IMR-90 (cell line): Measurements from ENCODE around the gene UBE2QL1. TPM values are rescaled to one million over a fixed set of nuclear protein-coding genes. Genes with fewer than 3 reads are reported as not detected.

Source experiments
- ATAC-seq: fragments of 200-7000 bp; cut with Tn5 transposase; 2 replicates; pipeline ENCODE4 v1.9.1; 2020; ENCODE audit warnings: low read depth, mild to moderate bottlenecking, moderate library complexity
- BruUV-seq: library from RNA; stranded (reverse); fragments of 400-500 nt; replicated peaks from 2 replicates; lab custom pipeline; 2021; lab: Mats Ljungman, UMichigan
- CTCF ChIA-PET: fragments of 300-600 bp; formaldehyde crosslinking; extraction: SDS; loops from one replicate; lab custom pipeline; 2021; ENCODE audit warnings: antibody characterized with exemption; lab: Yijun Ruan, JAX
- POLR2A ChIA-PET: fragments of 300-600 bp; sonication (Branson Sonifier 250); formaldehyde crosslinking; loops from one replicate; lab custom pipeline; 2022; ENCODE audit warnings: antibody characterized with exemption; ENCODE audit not compliant: unreplicated experiment; lab: Charles Lee
- DNase-seq: peaks from one replicate; pipeline ENCODE4 v3.0.0; 2013
- H2AFZ ChIP-seq: replicated peaks from 2 replicates; pipeline ENCODE3; 2013; ENCODE audit warnings: low read length, mild to moderate bottlenecking; ENCODE audit not compliant: poor library complexity
- H2AK5ac ChIP-seq: 2 replicates; pipeline ENCODE4 v1.6.1; 2013; ENCODE audit warnings: low read depth, low read length, inconsistent platforms
- H2AK9ac ChIP-seq: replicated peaks from 2 replicates; pipeline ENCODE3; 2013; ENCODE audit warnings: mild to moderate bottlenecking, low read depth, low read length, moderate library complexity; ENCODE audit not compliant: poor library complexity
- H2BK120ac ChIP-seq: 2 replicates; pipeline ENCODE4 v1.6.1; 2013; ENCODE audit warnings: low read depth, low read length, inconsistent platforms
- H2BK15ac ChIP-seq: 3 replicates; pipeline ENCODE4 v1.6.1; 2013; ENCODE audit warnings: low read depth, low read length, inconsistent platforms
- H2BK20ac ChIP-seq: 2 replicates; pipeline ENCODE4 v1.6.1; 2013; ENCODE audit warnings: low read depth, mild to moderate bottlenecking, inconsistent platforms, low read length, moderate library complexity
- H2BK5ac ChIP-seq: 2 replicates; pipeline ENCODE4 v1.6.1; 2013; ENCODE audit warnings: mild to moderate bottlenecking, low read depth, low read length, inconsistent platforms; ENCODE audit not compliant: poor library complexity, severe bottlenecking
- H3K14ac ChIP-seq: replicated peaks from 2 replicates; pipeline ENCODE4 v1.6.1; 2013; ENCODE audit warnings: low read depth, low read length, inconsistent platforms
- H3K18ac ChIP-seq: 2 replicates; pipeline ENCODE4 v1.6.1; 2013; ENCODE audit warnings: low read depth, low read length, control low read depth
- H3K23ac ChIP-seq: 2 replicates; pipeline ENCODE4 v1.6.1; 2013; ENCODE audit warnings: low read depth, low read length, inconsistent platforms
- H3K27ac ChIP-seq: 2 replicates; pipeline ENCODE4 v1.5.1; 2013; ENCODE audit warnings: mild to moderate bottlenecking, control low read depth, low read length; ENCODE audit not compliant: insufficient read depth
- H3K27me3 ChIP-seq: 2 replicates; pipeline ENCODE4 v1.6.1; 2013; ENCODE audit warnings: low read length; ENCODE audit not compliant: control insufficient read depth, insufficient read depth
- H3K36me3 ChIP-seq: 2 replicates; pipeline ENCODE4 v1.6.1; 2013; ENCODE audit warnings: low read length, mixed read lengths; ENCODE audit not compliant: control insufficient read depth, insufficient read depth
- H3K4ac ChIP-seq: 2 replicates; pipeline ENCODE4 v1.6.1; 2013; ENCODE audit warnings: low read depth, low read length, inconsistent platforms
- H3K4me1 ChIP-seq: 2 replicates; pipeline ENCODE4 v1.6.1; 2013; ENCODE audit warnings: low read length, mixed read lengths; ENCODE audit not compliant: control insufficient read depth, insufficient read depth
- H3K4me2 ChIP-seq: 2 replicates; pipeline ENCODE4 v1.6.1; 2013; ENCODE audit warnings: low read depth, mild to moderate bottlenecking, control low read depth, low read length, moderate library complexity
- H3K4me3 ChIP-seq: 2 replicates; pipeline ENCODE4 v1.5.1; 2013; ENCODE audit warnings: low read depth, mild to moderate bottlenecking, control low read depth, low read length, moderate library complexity; ENCODE audit not compliant: insufficient read depth
- H3K56ac ChIP-seq: 2 replicates; pipeline ENCODE4 v1.6.1; 2013; ENCODE audit warnings: low read length, inconsistent platforms; ENCODE audit not compliant: insufficient read depth; ENCODE audit errors: extremely low read depth
- H3K79me1 ChIP-seq, 2 experiments: 2 replicates each; pipeline ENCODE4 v1.6.1; 2013; ENCODE audit warnings: low read length in 2 of 2, inconsistent platforms in 1 of 2, low read depth in 1 of 2
- H3K9ac ChIP-seq: 2 replicates; pipeline ENCODE4 v1.6.1; 2013; ENCODE audit warnings: low read depth, low read length, control low read depth
- H3K9me1 ChIP-seq: 2 replicates; pipeline ENCODE4 v1.6.1; 2013; ENCODE audit warnings: low read length, inconsistent platforms; ENCODE audit not compliant: insufficient read depth
- H3K9me3 ChIP-seq: 2 replicates; pipeline ENCODE4 v1.6.1; 2013; ENCODE audit warnings: low read length; ENCODE audit not compliant: control insufficient read depth, insufficient read depth
- H4K20me1 ChIP-seq: 2 replicates; pipeline ENCODE4 v1.6.1; 2013; ENCODE audit warnings: low read length, inconsistent platforms; ENCODE audit not compliant: insufficient read depth
- H4K5ac ChIP-seq: 2 replicates; pipeline ENCODE4 v1.6.1; 2013; ENCODE audit warnings: mild to moderate bottlenecking, low read depth, low read length, control low read depth
- H4K8ac ChIP-seq, 2 experiments: 2 replicates each; pipeline ENCODE4 v1.6.1; 2013; ENCODE audit warnings: low read depth in 2 of 2, low read length in 2 of 2, control low read depth in 1 of 2, inconsistent platforms in 1 of 2
- H4K91ac ChIP-seq: 2 replicates; pipeline ENCODE4 v1.6.1; 2013; ENCODE audit warnings: low read depth, low read length, inconsistent platforms; ENCODE audit not compliant: insufficient read depth
- BHLHE40 ChIP-seq: fragments of 150-350 bp; IDR thresholded peaks from 2 replicates; pipeline ENCODE4 v1.6.1; 2016; ENCODE audit warnings: mild to moderate bottlenecking, low read depth, low read length
- CEBPB ChIP-seq: IDR thresholded peaks from 2 replicates; pipeline ENCODE4 v1.6.1; 2012; ENCODE audit warnings: low read depth, low read length, improper control_type of control experiment
- CHD1 ChIP-seq: IDR thresholded peaks from 2 replicates; pipeline ENCODE4 v1.6.1; 2012; ENCODE audit warnings: low read depth, low read length, improper control_type of control experiment
- MAFK ChIP-seq: IDR thresholded peaks from 2 replicates; pipeline ENCODE4 v1.6.1; 2012; ENCODE audit warnings: low read depth, low read length, improper control_type of control experiment
- MXI1 ChIP-seq: IDR thresholded peaks from 2 replicates; pipeline ENCODE4 v1.6.1; 2012; ENCODE audit warnings: low read depth, mild to moderate bottlenecking, low read length, moderate library complexity, borderline replicate concordance
- POLR2A ChIP-seq: IDR thresholded peaks from 2 replicates; pipeline ENCODE4 v1.6.1; 2012; ENCODE audit warnings: mild to moderate bottlenecking, low read depth, low read length
- RAD21 ChIP-seq: IDR thresholded peaks from 2 replicates; pipeline ENCODE4 v1.6.1; 2012; ENCODE audit warnings: low read length, improper control_type of control experiment
- RCOR1 ChIP-seq: IDR thresholded peaks from 2 replicates; pipeline ENCODE4 v1.6.1; 2012; ENCODE audit warnings: mild to moderate bottlenecking, low read length, improper control_type of control experiment; ENCODE audit not compliant: insufficient replicate concordance
- RFX5 ChIP-seq: IDR thresholded peaks from 2 replicates; pipeline ENCODE4 v1.8.0; 2012; ENCODE audit warnings: low read depth, mild to moderate bottlenecking, low read length, moderate library complexity
- SMC3 ChIP-seq: fragments of 150-350 bp; IDR thresholded peaks from 2 replicates; pipeline ENCODE4 v1.6.1; 2016; ENCODE audit warnings: low read depth, mild to moderate bottlenecking, antibody characterized with exemption, low read length, moderate library complexity
- WGBS, 2 experiments: methylation state at CpG; one replicate each; pipeline versions ENCODE4 v1.1.5 to v1.1.7; 2013; ENCODE audit warnings: missing lambda C conversion rate in 2 of 2; ENCODE audit not compliant: insufficient read length in 1 of 2; ENCODE audit errors: extremely low coverage in 2 of 2; 5-methylcytosine and 5-hydroxymethylcytosine counted together
- dilution Hi-C: fragments of 300-500 bp; cut with HindIII; formaldehyde crosslinking; loops from one replicate; pipeline ENCODE4 v1.14.3; 2018; ENCODE audit warnings: low sequenced_read_pairs; ENCODE audit not compliant: unreplicated experiment
- in situ Hi-C: fragments of 300-500 bp; cut with MboI; formaldehyde crosslinking; loops from 3 replicates; pipeline ENCODE4 v1.14.3; 2019; ENCODE audit warnings: low sequenced_read_pairs, inconsistent platforms, mixed read lengths
- intact Hi-C: fragments of 100-400 bp; cut with micrococcal nuclease; formaldehyde crosslinking; loops from 2 replicates; pipeline ENCODE4 v1.10.0; 2022
- polyA plus RNA-seq, 3 experiments: library from polyadenylated mRNA; depleted of rRNA; stranded (reverse); fragments of >200 nt; gene quantifications; 2 replicates each; pipeline ENCODE4 v1.2.3, GENCODE V29; 2012; ENCODE audit warnings: low replicate concordance in 1 of 3
- total RNA-seq: library from RNA; depleted of rRNA; stranded (reverse); fragments of >200 nt; gene quantifications from 2 replicates; pipeline ENCODE4 v1.2.3, GENCODE V29; 2012
- TF ChIP-seq, protein P1 (sequence below): fragments of 150-350 bp; IDR thresholded peaks from 2 replicates; pipeline ENCODE4 v1.6.1; 2016; ENCODE audit warnings: low read depth, mild to moderate bottlenecking, low read length, moderate library complexity, borderline replicate concordance

UBE2QL1 gene
- total and polyA plus RNA-seq, 2 of the 4 experiments (the other 2 are of a cell fraction): not detected

DNA sequence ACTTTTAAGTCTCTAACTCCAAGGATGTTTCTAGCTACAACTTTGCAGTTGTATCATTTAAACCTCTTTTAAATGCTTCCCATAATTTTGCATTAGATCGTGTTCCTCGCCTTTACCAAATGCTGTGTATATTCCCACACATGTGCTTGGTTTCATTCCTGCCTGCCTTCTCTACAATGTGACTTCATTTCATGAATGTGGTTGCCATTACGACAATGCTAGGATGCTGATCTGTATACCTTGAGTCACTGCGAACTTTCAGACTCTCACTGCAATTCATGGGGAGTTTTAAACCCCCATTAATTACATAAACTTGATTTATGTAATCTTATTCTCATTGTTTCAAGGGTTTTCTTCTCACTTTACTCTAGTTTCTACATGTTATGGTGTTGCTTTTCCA, 50.3 kb downstream of the UBE2QL1 start:
- H4K20me1 ChIP-seq: no peaks in the 10 kb centered on the region
- H3K27ac ChIP-seq: no peak overlapping the region
- dilution Hi-C loops (no loop called here), in situ Hi-C loops (no loop called here), intact Hi-C loops (no loop called here)
- H3K4me1 ChIP-seq: no peaks in the 10 kb centered on the region
- no peak overlapping the region for H2AFZ ChIP-seq
- no peak overlapping the region for H2BK120ac ChIP-seq
- no peak overlapping the region for H4K8ac ChIP-seq
- ATAC-seq (no peak), DNase-seq (no peak)
- TF ChIP-seq RAD21 (no peak), CHD1 (no peak), RFX5 (no peak), MAFK (no peak), BHLHE40 (no peak), RCOR1 (no peak), POLR2A (no peak), CEBPB (no peak), SMC3 (no peak), MXI1 (no peak)
- TF ChIP-seq, protein P1, sequence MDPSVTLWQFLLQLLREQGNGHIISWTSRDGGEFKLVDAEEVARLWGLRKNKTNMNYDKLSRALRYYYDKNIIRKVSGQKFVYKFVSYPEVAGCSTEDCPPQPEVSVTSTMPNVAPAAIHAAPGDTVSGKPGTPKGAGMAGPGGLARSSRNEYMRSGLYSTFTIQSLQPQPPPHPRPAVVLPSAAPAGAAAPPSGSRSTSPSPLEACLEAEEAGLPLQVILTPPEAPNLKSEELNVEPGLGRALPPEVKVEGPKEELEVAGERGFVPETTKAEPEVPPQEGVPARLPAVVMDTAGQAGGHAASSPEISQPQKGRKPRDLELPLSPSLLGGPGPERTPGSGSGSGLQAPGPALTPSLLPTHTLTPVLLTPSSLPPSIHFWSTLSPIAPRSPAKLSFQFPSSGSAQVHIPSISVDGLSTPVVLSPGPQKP: no peak
- no peak overlapping the region for H3K9ac ChIP-seq
- POLR2A ChIA-PET: no interaction called here
- CTCF ChIA-PET: no interaction called here
- no TSS peak for BruUV-seq
- no peak overlapping the region for H3K18ac ChIP-seq
- H3K36me3 ChIP-seq: no peaks in the 10 kb centered on the region
- 29% methylated on average over 2 of the region's 4 CpGs; no CpG with 5 or more reads in 1 of the 2 experiments for WGBS, 2 experiments
- H2AK9ac ChIP-seq: no peak overlapping the region
- H3K14ac ChIP-seq: no peak overlapping the region
- no peak overlapping the region for H3K4me3 ChIP-seq
- H4K5ac ChIP-seq: no peak overlapping the region
- no peak overlapping the region for H3K23ac ChIP-seq
- H2BK5ac ChIP-seq: no peak overlapping the region
- H4K91ac ChIP-seq: no peak overlapping the region
- no peak overlapping the region for H3K56ac ChIP-seq
- no peak overlapping the region for H2AK5ac ChIP-seq
- H3K27me3 ChIP-seq: no peaks in the 10 kb centered on the region
- no peak overlapping the region for H2BK15ac ChIP-seq
- no peak overlapping the region for H2BK20ac ChIP-seq
- no peak overlapping the region for H3K4ac ChIP-seq
- no peaks in the 10 kb centered on the region for H3K9me3 ChIP-seq
- H3K79me1 ChIP-seq: no peaks in the 10 kb centered on the region
- H3K9me1 ChIP-seq: no peaks in the 10 kb centered on the region
- no peak overlapping the region for H3K4me2 ChIP-seq
